CD4-positive, alpha-beta T cell (primary cell): ENCODE data around the gene ADAMTS12. TPM values are rescaled to one million over a fixed set of nuclear protein-coding genes. Genes with fewer than 3 reads are reported as not detected.

Experiments used
- ATAC-seq: fragments of 200-7000 bp; cut with Tn5 transposase; one replicate; pipeline ENCODE4 v1.10.0; 2022; ENCODE audit warnings: mild to moderate bottlenecking; ENCODE audit not compliant: poor library complexity
- CTCF ChIA-PET: fragments of 350-600 bp; sonication (Branson Sonifier 250); formaldehyde crosslinking; loops from one replicate; lab custom pipeline; 2021; ENCODE audit warnings: antibody characterized with exemption, inconsistent platforms; lab: Charles Lee
- POLR2A ChIA-PET: fragments of 350-600 bp; sonication (Branson Sonifier 250); formaldehyde crosslinking; loops from one replicate; lab custom pipeline; 2021; ENCODE audit warnings: antibody characterized with exemption, inconsistent platforms; lab: Charles Lee
- DNase-seq, 14 experiments: peaks; one replicate each; pipeline ENCODE4 v3.0.0-alpha.2; 2013 to 2020; ENCODE audit warnings: mixed read lengths in 2 of 14
- H3K27ac ChIP-seq, 2 donors: one replicate each; pipeline versions ENCODE4 v1.5.1 to v1.7.0; 2013; ENCODE audit warnings: low read length in 2 of 2, low read depth in 1 of 2, mild to moderate bottlenecking in 1 of 2
- H3K27me3 ChIP-seq, 2 experiments: 1 replicate in 1 of 2; 2 replicates in 1 of 2; pipeline versions ENCODE4 v1.6.1 to v1.7.0; 2013; ENCODE audit warnings: low read length in 2 of 2, control low read depth in 1 of 2, mild to moderate bottlenecking in 1 of 2, moderate library complexity in 1 of 2; ENCODE audit not compliant: insufficient read depth in 2 of 2, control insufficient read depth in 1 of 2
- H3K36me3 ChIP-seq: one replicate; pipeline ENCODE4 v1.6.1; 2013; ENCODE audit warnings: low read length, control low read depth; ENCODE audit not compliant: insufficient read depth
- H3K4me1 ChIP-seq: one replicate; pipeline ENCODE4 v1.6.1; 2013; ENCODE audit warnings: low read length, control low read depth; ENCODE audit not compliant: insufficient read depth
- H3K4me3 ChIP-seq: one replicate; pipeline ENCODE4 v1.5.1; 2013; ENCODE audit warnings: mild to moderate bottlenecking, low read length, moderate library complexity
- H3K9me3 ChIP-seq, 2 experiments: 1 replicate in 1 of 2; 2 replicates in 1 of 2; pipeline versions ENCODE4 v1.6.1 to v1.7.0; 2013; ENCODE audit warnings: low read length in 2 of 2, mild to moderate bottlenecking in 2 of 2, control low read depth in 1 of 2, moderate library complexity in 1 of 2; ENCODE audit not compliant: control insufficient read depth in 1 of 2, insufficient read depth in 1 of 2
- H3K27ac Mint-ChIP-seq: one replicate; pipeline ENCODE4 v1.8.0; 2020; ENCODE audit warnings: mixed read lengths
- H3K27me3 Mint-ChIP-seq: one replicate; pipeline ENCODE4 v1.8.0; 2021; ENCODE audit warnings: mixed read lengths
- H3K36me3 Mint-ChIP-seq: one replicate; pipeline ENCODE4 v1.8.0; 2021; ENCODE audit warnings: low read depth, mixed read lengths
- H3K4me1 Mint-ChIP-seq: one replicate; pipeline ENCODE4 v1.8.0; 2021; ENCODE audit warnings: low read depth, mixed read lengths
- H3K4me3 Mint-ChIP-seq: one replicate; pipeline ENCODE4 v1.8.0; 2020; ENCODE audit warnings: mild to moderate bottlenecking, mixed read lengths
- H3K9me3 Mint-ChIP-seq: one replicate; pipeline ENCODE4 v1.8.0; 2020; ENCODE audit warnings: mixed read lengths
- CTCF ChIP-seq: fragments of 200-600 bp; IDR thresholded peaks from one replicate; pipeline ENCODE4 v1.8.0; 2022; ENCODE audit warnings: antibody characterized with exemption, mild to moderate bottlenecking
- intact Hi-C, 2 experiments: fragments of 100-400 bp; cut with DNase I in 1 of 2; cut with micrococcal nuclease in 1 of 2; formaldehyde crosslinking; loops; one replicate each; pipeline versions ENCODE4 v1.15.1 to v1.9.0; 2023 to 2025; cut with DNase I, micrococcal nuclease
- total RNA-seq, 174 experiments: library from RNA in 2 of 174; stranded (reverse) in 2 of 174; gene quantifications; one replicate each; pipeline ENCODE4 v1.2.3 and lab custom pipeline; 2021 to 2026

The ADAMTS12 gene
- total RNA-seq, 2 experiments from 2014 or later, result 0.06 TPM; not detected in 1

DNA sequence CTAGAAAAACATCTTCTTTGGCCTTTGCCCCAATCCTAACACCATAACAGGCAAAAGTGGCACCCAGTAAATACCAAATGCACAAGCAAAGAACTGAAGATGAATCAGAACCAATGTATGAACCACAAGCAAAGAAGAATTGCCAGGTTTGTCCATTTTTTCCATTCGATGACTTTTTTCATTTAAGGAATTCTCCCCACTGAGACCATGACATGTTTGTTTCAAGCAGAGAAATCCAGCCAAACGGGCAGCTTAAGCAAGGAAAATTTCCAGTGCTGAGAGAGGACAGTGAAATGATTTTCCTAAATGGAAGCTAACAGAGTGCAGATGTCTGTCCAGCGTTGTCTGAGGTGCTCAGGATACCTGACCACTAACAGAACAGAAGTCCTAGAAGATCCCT is 203.7 kb downstream of the ADAMTS12 start:
- CTCF ChIA-PET, result no interaction called here
- Mint-ChIP-seq H3K27me3 (peaks cover 19% of the 10 kb centered on the region), H3K36me3 (no peaks in the 10 kb centered on the region), H3K9me3 (peaks cover 3% of the 10 kb centered on the region), H3K4me3 (no peak overlapping the region), H3K27ac (no peak overlapping the region), H3K4me1 (no peaks in the 10 kb centered on the region)
- no peaks in the 10 kb centered on the region for H3K36me3 ChIP-seq
- no peaks in the 10 kb centered on the region for H3K27me3 ChIP-seq
- H3K27ac ChIP-seq, result no peak overlapping the region
- no peak for ATAC-seq
- POLR2A ChIA-PET, result no interaction called here
- intact Hi-C loops, result no loop called here
- no peak for TF ChIP-seq CTCF
- no peak overlapping the region for H3K4me3 ChIP-seq
- peaks cover 0 to 3% of the 10 kb centered on the region in 2 experiments for H3K9me3 ChIP-seq
- no peak for DNase-seq
- H3K4me1 ChIP-seq, result no peaks in the 10 kb centered on the region

DNA sequence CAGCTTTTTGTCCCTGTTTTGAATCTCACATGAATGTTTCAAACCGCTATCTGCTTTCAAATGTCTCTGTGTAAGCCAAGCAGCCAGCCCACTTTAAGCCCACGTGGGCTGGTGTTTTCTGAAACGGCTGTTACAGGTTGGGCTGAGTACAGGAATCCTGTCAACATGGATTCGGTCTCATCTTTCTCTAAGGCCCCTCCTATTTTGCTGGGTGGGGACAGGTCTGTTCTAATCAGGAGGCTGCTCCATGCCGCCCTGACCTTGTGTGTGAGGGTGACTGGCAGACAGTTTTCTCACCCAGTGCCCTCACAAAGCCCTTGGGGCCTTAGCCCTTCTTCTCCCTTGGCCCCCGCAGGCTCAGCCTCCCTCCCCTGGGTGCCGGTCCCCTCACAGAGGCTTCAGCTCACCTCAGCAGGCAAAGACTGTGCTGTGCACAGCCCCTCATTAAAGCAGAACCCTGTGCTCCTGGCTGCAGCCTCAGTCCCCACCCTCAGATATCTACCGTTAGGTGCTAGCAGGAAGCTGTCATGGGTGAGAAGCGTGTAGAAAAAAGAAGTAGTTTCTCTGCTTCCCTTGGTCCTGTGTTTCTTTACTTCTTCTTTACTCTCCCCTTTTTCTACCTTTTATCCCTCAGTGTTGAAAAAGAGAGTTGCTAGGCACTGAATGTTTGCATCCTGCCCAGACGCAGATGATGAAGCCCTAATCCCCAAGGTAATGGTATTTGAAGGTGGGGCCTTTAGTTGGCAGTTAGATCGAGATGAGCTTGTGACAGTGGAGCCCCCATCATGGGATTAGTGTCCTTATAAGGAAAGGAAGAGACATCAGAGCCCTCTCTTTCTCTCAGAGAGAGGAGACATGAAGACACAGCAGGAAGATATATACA is 205.7 kb downstream of the ADAMTS12 start:
- no peak overlapping the region for H3K4me3 ChIP-seq
- Mint-ChIP-seq H3K27me3 (peaks cover 23% of the 10 kb centered on the region), H3K36me3 (no peaks in the 10 kb centered on the region), H3K9me3 (no peaks in the 10 kb centered on the region), H3K4me1 (no peaks in the 10 kb centered on the region), H3K4me3 (no peak overlapping the region), H3K27ac (no peak overlapping the region)
- TF ChIP-seq CTCF, result no peak
- H3K27ac ChIP-seq, result no peak overlapping the region
- intact Hi-C loops, result no loop called here
- no peak for DNase-seq
- CTCF ChIA-PET, result no interaction called here
- no peaks in the 10 kb centered on the region for H3K4me1 ChIP-seq
- H3K36me3 ChIP-seq, result no peaks in the 10 kb centered on the region
- H3K27me3 ChIP-seq, result no peaks in the 10 kb centered on the region
- peaks cover 0 to 3% of the 10 kb centered on the region in 2 experiments for H3K9me3 ChIP-seq
- POLR2A ChIA-PET, result no interaction called here
- ATAC-seq, result no peak

- Histone ChIP-seq H3K4me1 (no peaks in the 10 kb centered on the region), H3K27ac (no peak overlapping the region), H3K4me3 (no peak overlapping the region), H3K9me3 (peaks cover 0 to 3% of the 10 kb centered on the region in 2 experiments), H3K36me3 (no peaks in the 10 kb centered on the region), H3K27me3 (no peaks in the 10 kb centered on the region)
- POLR2A ChIA-PET, result no interaction called here
- H3K27me3 Mint-ChIP-seq, result peaks cover 23% of the 10 kb centered on the region
- no peaks in the 10 kb centered on the region for H3K4me1 Mint-ChIP-seq
- CTCF ChIA-PET, result no interaction called here
- H3K27ac Mint-ChIP-seq, result no peak overlapping the region
- H3K9me3 Mint-ChIP-seq, result no peaks in the 10 kb centered on the region
- no peak for TF ChIP-seq CTCF
- ATAC-seq, result no peak
- intact Hi-C loops, result no loop called here
- DNase-seq, result no peak
- H3K4me3 Mint-ChIP-seq, result no peak overlapping the region
- H3K36me3 Mint-ChIP-seq, result no peaks in the 10 kb centered on the region
Measured at GRCh38 chr5:33684496-33685159, 207.2 kb downstream of the ADAMTS12 start.
